GM18873 (cell line): Measurements from ENCODE around the gene PPIL4.
"Not testable (repeated sequence)": the region's sequence is repeated elsewhere in the genome, so short reads cannot be mapped to it uniquely, and the experiment has no call there.

Experiments used
- ATAC-seq: cut with Tn5 transposase; IDR thresholded peaks from one replicate; pipeline ENCODE4 v1.9.1; 2021; ENCODE audit warnings: mild to moderate bottlenecking, moderate library complexity, moderate number of reproducible peaks; ENCODE audit not compliant: unreplicated experiment, low FRiP score

Gene PPIL4

GRCh38 chr6:149541139-149541538 lies 4.7 kb downstream of the PPIL4 start:
- ATAC-seq = no peak

- no peak for ATAC-seq
Observed at GRCh38 chr6:149534742-149535141, 11.1 kb downstream of the PPIL4 start.

GRCh38 chr6:149529650-149530049 lies 16.2 kb downstream of the PPIL4 start:
- ATAC-seq = no peak

GRCh38 chr6:149515494-149515893 lies 30.3 kb downstream of the PPIL4 start:
- no peak for ATAC-seq

GRCh38 chr6:149513915-149514314 lies 31.9 kb downstream of the PPIL4 start:
- no peak for ATAC-seq

- ATAC-seq = no peak
Observed at GRCh38 chr6:149510793-149511512, 34.9 kb downstream of the PPIL4 start.

- no peak for ATAC-seq
Observed at GRCh38 chr6:149508485-149508884, 37.4 kb downstream of the PPIL4 start.

- ATAC-seq = no peak
Observed at GRCh38 chr6:149503872-149504271, 42.0 kb downstream of the PPIL4 start.

- no peak for ATAC-seq
Observed at GRCh38 chr6:149503276-149503675, 42.6 kb downstream of the PPIL4 start.

- ATAC-seq = no peak
Observed at GRCh38 chr6:149501768-149502167, 44.1 kb downstream of the PPIL4 start.

GRCh38 chr6:149501201-149501600 lies 44.6 kb downstream of the PPIL4 start:
- ATAC-seq = no peak

- ATAC-seq = no peak
Observed at GRCh38 chr6:149500096-149500495, 45.7 kb downstream of the PPIL4 start.

GRCh38 chr6:149499066-149499465 lies 46.8 kb downstream of the PPIL4 start:
- no peak for ATAC-seq

- ATAC-seq = no peak
Observed at GRCh38 chr6:149497365-149497764, 48.5 kb downstream of the PPIL4 start.

GRCh38 chr6:149496597-149496996 lies 49.2 kb downstream of the PPIL4 start:
- ATAC-seq = peak; percentile 44

GRCh38 chr6:149495349-149496016 lies 50.4 kb downstream of the PPIL4 start:
- not testable (repeated sequence) for ATAC-seq

GRCh38 chr6:149494810-149495209 lies 51.0 kb downstream of the PPIL4 start:
- peak; percentile 68 for ATAC-seq

- no peak for ATAC-seq
Observed at GRCh38 chr6:149493761-149494320, 52.0 kb downstream of the PPIL4 start.

GRCh38 chr6:149492798-149493343 lies 53.0 kb downstream of the PPIL4 start:
- no peak for ATAC-seq

- no peak for ATAC-seq
Observed at GRCh38 chr6:149489967-149490366, 55.9 kb downstream of the PPIL4 start.

- no peak for ATAC-seq
Observed at GRCh38 chr6:149488815-149489214, 57.0 kb downstream of the PPIL4 start.
